GM23338 (cell line): ENCODE measurements around the gene HDAC1. TPM values are rescaled to one million over a fixed set of nuclear protein-coding genes. Genes with fewer than 3 reads are reported as not detected.
A peak's percentile ranks its signal among the peaks of the same experiment; 100 is the strongest.

Source experiments
- ATAC-seq: fragments of 200-7000 bp; cut with Tn5 transposase; 3 replicates; pipeline ENCODE4 v1.9.1; 2020
- DNase-seq: peaks from one replicate; pipeline ENCODE4 v3.0.0-alpha.2; 2015; ENCODE audit warnings: low spot score
- H2AFZ ChIP-seq: fragments of 200-600 bp; sonication (generic); 2 replicates; pipeline ENCODE4 v1.8.0; 2016; ENCODE audit warnings: antibody characterized with exemption, mild to moderate bottlenecking, moderate library complexity
- H3F3A ChIP-seq: fragments of 200-600 bp; sonication (generic); replicated peaks from 2 replicates; pipeline ENCODE4 v1.8.0; 2017; ENCODE audit warnings: antibody characterized with exemption, mixed run types, low read depth
- H3K27ac ChIP-seq: fragments of 200-600 bp; sonication (generic); 2 replicates; pipeline ENCODE4 v1.6.1; 2016; ENCODE audit warnings: low read depth
- H3K27me3 ChIP-seq: fragments of 200-600 bp; sonication (generic); 2 replicates; pipeline ENCODE4 v1.8.0; 2016; ENCODE audit warnings: mild to moderate bottlenecking, mixed run types, moderate library complexity; ENCODE audit not compliant: insufficient read depth
- H3K36me3 ChIP-seq: fragments of 200-600 bp; sonication (generic); 2 replicates; pipeline ENCODE4 v1.8.0; 2016; ENCODE audit warnings: mild to moderate bottlenecking; ENCODE audit not compliant: insufficient read depth
- H3K4me1 ChIP-seq: fragments of 200-600 bp; sonication (generic); 2 replicates; pipeline ENCODE4 v1.8.0; 2016; ENCODE audit warnings: mild to moderate bottlenecking, moderate library complexity; ENCODE audit not compliant: insufficient read depth
- H3K4me2 ChIP-seq: fragments of 200-600 bp; sonication (generic); 2 replicates; pipeline ENCODE4 v1.7.1; 2017; ENCODE audit warnings: mixed run types
- H3K4me3 ChIP-seq: fragments of 200-600 bp; sonication (generic); 2 replicates; pipeline ENCODE4 v1.6.1; 2016; ENCODE audit warnings: mixed run types
- H3K79me2 ChIP-seq: fragments of 200-600 bp; sonication (generic); replicated peaks from 2 replicates; pipeline ENCODE4 v1.8.0; 2017; ENCODE audit warnings: mild to moderate bottlenecking; ENCODE audit not compliant: insufficient read depth
- H3K9me2 ChIP-seq: fragments of 200-600 bp; sonication (generic); 2 replicates; pipeline ENCODE4 v1.8.0; 2017; ENCODE audit not compliant: insufficient read depth
- H4K20me1 ChIP-seq: fragments of 200-600 bp; sonication (generic); replicated peaks from 2 replicates; pipeline ENCODE4 v1.8.0; 2017; ENCODE audit warnings: mild to moderate bottlenecking; ENCODE audit not compliant: insufficient read depth
- H3K27ac Mint-ChIP-seq: 2 replicates; pipeline ENCODE4 v1.8.0; 2020; ENCODE audit warnings: inconsistent platforms, mild to moderate bottlenecking, moderate library complexity, mixed read lengths
- H3K27me3 Mint-ChIP-seq: 3 replicates; pipeline ENCODE4 v1.8.0; 2022; ENCODE audit warnings: low read depth, mild to moderate bottlenecking, moderate library complexity, mixed read lengths, inconsistent platforms; ENCODE audit not compliant: insufficient read depth, poor library complexity
- H3K36me3 Mint-ChIP-seq: 3 replicates; pipeline ENCODE4 v1.8.0; 2021; ENCODE audit warnings: low read depth, mild to moderate bottlenecking, inconsistent platforms, moderate library complexity, mixed read lengths
- H3K4me1 Mint-ChIP-seq: 3 replicates; pipeline ENCODE4 v1.8.0; 2020; ENCODE audit warnings: mild to moderate bottlenecking, inconsistent platforms, mixed read lengths
- H3K4me3 Mint-ChIP-seq: 3 replicates; pipeline ENCODE4 v1.8.0; 2021; ENCODE audit warnings: moderate library complexity, mild to moderate bottlenecking, inconsistent platforms, mixed read lengths
- H3K9me3 Mint-ChIP-seq: 3 replicates; pipeline ENCODE4 v1.8.0; 2020; ENCODE audit warnings: moderate library complexity, mild to moderate bottlenecking, inconsistent platforms, mixed read lengths
- CREB1 ChIP-seq: fragments of 250-450 bp; sonication (Bioruptor Pico); IDR thresholded peaks from 2 replicates; pipeline ENCODE4 v1.5.0; 2020; ENCODE audit warnings: low read depth, mild to moderate bottlenecking, moderate library complexity
- CTCF ChIP-seq, 2 experiments: fragments of 200-600 bp in 1 of 2; sonication (generic) in 1 of 2; conservative IDR thresholded peaks; 2 replicates each; pipeline versions ENCODE4 v1.5.1 to v1.6.1; 2016 to 2017; ENCODE audit warnings: antibody characterized with exemption in 2 of 2, low read depth in 2 of 2, mild to moderate bottlenecking in 2 of 2, moderate library complexity in 1 of 2
- JUNB ChIP-seq: IDR thresholded peaks from one replicate; pipeline ENCODE4 v1.6.1; 2016; ENCODE audit warnings: antibody characterized with exemption; ENCODE audit not compliant: unreplicated experiment
- NANOG ChIP-seq: IDR thresholded peaks from 2 replicates; pipeline ENCODE4 v1.6.1; 2016; ENCODE audit warnings: antibody characterized with exemption, borderline replicate concordance
- STAT1 ChIP-seq: IDR thresholded peaks from one replicate; pipeline ENCODE4 v1.6.1; 2016; ENCODE audit warnings: antibody characterized with exemption; ENCODE audit not compliant: unreplicated experiment
- ZNF114 ChIP-seq: fragments of 250-450 bp; sonication (Bioruptor Pico); IDR thresholded peaks from 2 replicates; pipeline ENCODE4 v1.5.0; 2020; ENCODE audit warnings: mild to moderate bottlenecking, moderate library complexity
- ZNF331 ChIP-seq: fragments of 250-450 bp; sonication (Bioruptor Pico); IDR thresholded peaks from 2 replicates; pipeline ENCODE4 v1.5.0; 2020; ENCODE audit warnings: low read depth, mild to moderate bottlenecking, moderate library complexity
- polyA plus RNA-seq: library from polyadenylated mRNA; unstranded; fragments of >200 nt; fragmentation: Nextera tagmentation; extraction: Ambion mirVana; gene quantifications from 2 replicates; pipeline ENCODE4 v1.2.1, GENCODE V29; 2016
- total RNA-seq: library from RNA; depleted of rRNA; stranded (reverse); fragments of >200 nt; shearing (Covaris generic); gene quantifications from 2 replicates; pipeline ENCODE4 v1.2.3, GENCODE V29; 2014
- TF ChIP-seq, protein P1 (sequence below): fragments of 250-450 bp; sonication (Bioruptor Pico); IDR thresholded peaks from 2 replicates; pipeline ENCODE4 v1.5.0; 2020; ENCODE audit warnings: mild to moderate bottlenecking, moderate library complexity
- TF ChIP-seq, protein P2 (sequence below): IDR thresholded peaks from 2 replicates; pipeline ENCODE4 v1.6.1; 2016; ENCODE audit warnings: antibody characterized with exemption

Gene HDAC1
- total and polyA plus RNA-seq, 2 experiments from 2014 or later: 82.6 to 104 TPM

- Histone ChIP-seq H3K27me3 (no peaks in the 10 kb centered on the region), H4K20me1 (no peaks in the 10 kb centered on the region), H3F3A (peaks cover 26% of the 10 kb centered on the region), H3K36me3 (no peaks in the 10 kb centered on the region), H3K4me3 (no peak within 1 kb of the TSS), H3K4me2 (peak within 1 kb of the TSS; percentile 84; the same call in 1 of the 2 replicates), H3K4me1 (peaks cover 31% of the 10 kb centered on the region), H3K27ac (no peak within 1 kb of the TSS), H3K79me2 (no peaks in the 10 kb centered on the region), H2AFZ (peak within 1 kb of the TSS; percentile 87), H3K9me2 (no peaks in the 10 kb centered on the region)
- TF ChIP-seq ZNF114 (CRISPR knock-in tag): no peak
- Mint-ChIP-seq H3K27me3 (peaks cover 16% of the 10 kb centered on the region), H3K4me3 (no peak within 1 kb of the TSS; the same call in 2 of the 3 replicates), H3K4me1 (peaks cover 31% of the 10 kb centered on the region), H3K27ac (peak within 1 kb of the TSS; percentile 42; the same call in 1 of the 2 replicates), H3K36me3 (no peaks in the 10 kb centered on the region), H3K9me3 (no peaks in the 10 kb centered on the region)
- peak; percentile 36 for DNase-seq
- peak; percentile 9; the same call in 2 of the 3 replicates for ATAC-seq
Measured at GRCh38 chr1:32250893-32251716, 40.8 kb upstream of the HDAC1 start, which contains the start of gene LCK. TSS of gene LCK (plus strand) at chr1:32251265. CDS start at chr1:32274330, 23,065 bp downstream.

- Histone ChIP-seq H3K79me2 (no peaks in the 10 kb centered on the region), H2AFZ (no peak overlapping the region), H3K9me2 (no peaks in the 10 kb centered on the region), H3K27me3 (no peaks in the 10 kb centered on the region), H3K4me2 (no peak overlapping the region), H4K20me1 (0 out of 2 replicates have a peak, but pooled peaks cover 3% of the 10 kb centered on the region), H3K4me1 (peaks cover 9% of the 10 kb centered on the region; the same call in 1 of the 2 replicates), H3K27ac (no peak overlapping the region), H3K36me3 (no peaks in the 10 kb centered on the region), H3K4me3 (no peak overlapping the region), H3F3A (0 out of 2 replicates have a peak, but pooled peaks cover 5% of the 10 kb centered on the region)
- ATAC-seq: no peak
- H3K27ac Mint-ChIP-seq: no peak overlapping the region
- no peak for DNase-seq
- H3K9me3 Mint-ChIP-seq: no peaks in the 10 kb centered on the region
- peaks cover 4% of the 10 kb centered on the region for H3K27me3 Mint-ChIP-seq
- no peak overlapping the region for H3K4me3 Mint-ChIP-seq
- no peaks in the 10 kb centered on the region for H3K36me3 Mint-ChIP-seq
- H3K4me1 Mint-ChIP-seq: peaks cover 17% of the 10 kb centered on the region
- TF ChIP-seq ZNF331 (CRISPR knock-in tag) (no peak), JUNB (no peak), CTCF (conservative IDR thresholded peaks at IDR 0.05; ENCODE audit: low read depth in 2 of 2) (no peak), CREB1 (CRISPR knock-in tag) (no peak), NANOG (no peak), ZNF114 (CRISPR knock-in tag) (no peak), STAT1 (no peak)
- TF ChIP-seq, protein P1, sequence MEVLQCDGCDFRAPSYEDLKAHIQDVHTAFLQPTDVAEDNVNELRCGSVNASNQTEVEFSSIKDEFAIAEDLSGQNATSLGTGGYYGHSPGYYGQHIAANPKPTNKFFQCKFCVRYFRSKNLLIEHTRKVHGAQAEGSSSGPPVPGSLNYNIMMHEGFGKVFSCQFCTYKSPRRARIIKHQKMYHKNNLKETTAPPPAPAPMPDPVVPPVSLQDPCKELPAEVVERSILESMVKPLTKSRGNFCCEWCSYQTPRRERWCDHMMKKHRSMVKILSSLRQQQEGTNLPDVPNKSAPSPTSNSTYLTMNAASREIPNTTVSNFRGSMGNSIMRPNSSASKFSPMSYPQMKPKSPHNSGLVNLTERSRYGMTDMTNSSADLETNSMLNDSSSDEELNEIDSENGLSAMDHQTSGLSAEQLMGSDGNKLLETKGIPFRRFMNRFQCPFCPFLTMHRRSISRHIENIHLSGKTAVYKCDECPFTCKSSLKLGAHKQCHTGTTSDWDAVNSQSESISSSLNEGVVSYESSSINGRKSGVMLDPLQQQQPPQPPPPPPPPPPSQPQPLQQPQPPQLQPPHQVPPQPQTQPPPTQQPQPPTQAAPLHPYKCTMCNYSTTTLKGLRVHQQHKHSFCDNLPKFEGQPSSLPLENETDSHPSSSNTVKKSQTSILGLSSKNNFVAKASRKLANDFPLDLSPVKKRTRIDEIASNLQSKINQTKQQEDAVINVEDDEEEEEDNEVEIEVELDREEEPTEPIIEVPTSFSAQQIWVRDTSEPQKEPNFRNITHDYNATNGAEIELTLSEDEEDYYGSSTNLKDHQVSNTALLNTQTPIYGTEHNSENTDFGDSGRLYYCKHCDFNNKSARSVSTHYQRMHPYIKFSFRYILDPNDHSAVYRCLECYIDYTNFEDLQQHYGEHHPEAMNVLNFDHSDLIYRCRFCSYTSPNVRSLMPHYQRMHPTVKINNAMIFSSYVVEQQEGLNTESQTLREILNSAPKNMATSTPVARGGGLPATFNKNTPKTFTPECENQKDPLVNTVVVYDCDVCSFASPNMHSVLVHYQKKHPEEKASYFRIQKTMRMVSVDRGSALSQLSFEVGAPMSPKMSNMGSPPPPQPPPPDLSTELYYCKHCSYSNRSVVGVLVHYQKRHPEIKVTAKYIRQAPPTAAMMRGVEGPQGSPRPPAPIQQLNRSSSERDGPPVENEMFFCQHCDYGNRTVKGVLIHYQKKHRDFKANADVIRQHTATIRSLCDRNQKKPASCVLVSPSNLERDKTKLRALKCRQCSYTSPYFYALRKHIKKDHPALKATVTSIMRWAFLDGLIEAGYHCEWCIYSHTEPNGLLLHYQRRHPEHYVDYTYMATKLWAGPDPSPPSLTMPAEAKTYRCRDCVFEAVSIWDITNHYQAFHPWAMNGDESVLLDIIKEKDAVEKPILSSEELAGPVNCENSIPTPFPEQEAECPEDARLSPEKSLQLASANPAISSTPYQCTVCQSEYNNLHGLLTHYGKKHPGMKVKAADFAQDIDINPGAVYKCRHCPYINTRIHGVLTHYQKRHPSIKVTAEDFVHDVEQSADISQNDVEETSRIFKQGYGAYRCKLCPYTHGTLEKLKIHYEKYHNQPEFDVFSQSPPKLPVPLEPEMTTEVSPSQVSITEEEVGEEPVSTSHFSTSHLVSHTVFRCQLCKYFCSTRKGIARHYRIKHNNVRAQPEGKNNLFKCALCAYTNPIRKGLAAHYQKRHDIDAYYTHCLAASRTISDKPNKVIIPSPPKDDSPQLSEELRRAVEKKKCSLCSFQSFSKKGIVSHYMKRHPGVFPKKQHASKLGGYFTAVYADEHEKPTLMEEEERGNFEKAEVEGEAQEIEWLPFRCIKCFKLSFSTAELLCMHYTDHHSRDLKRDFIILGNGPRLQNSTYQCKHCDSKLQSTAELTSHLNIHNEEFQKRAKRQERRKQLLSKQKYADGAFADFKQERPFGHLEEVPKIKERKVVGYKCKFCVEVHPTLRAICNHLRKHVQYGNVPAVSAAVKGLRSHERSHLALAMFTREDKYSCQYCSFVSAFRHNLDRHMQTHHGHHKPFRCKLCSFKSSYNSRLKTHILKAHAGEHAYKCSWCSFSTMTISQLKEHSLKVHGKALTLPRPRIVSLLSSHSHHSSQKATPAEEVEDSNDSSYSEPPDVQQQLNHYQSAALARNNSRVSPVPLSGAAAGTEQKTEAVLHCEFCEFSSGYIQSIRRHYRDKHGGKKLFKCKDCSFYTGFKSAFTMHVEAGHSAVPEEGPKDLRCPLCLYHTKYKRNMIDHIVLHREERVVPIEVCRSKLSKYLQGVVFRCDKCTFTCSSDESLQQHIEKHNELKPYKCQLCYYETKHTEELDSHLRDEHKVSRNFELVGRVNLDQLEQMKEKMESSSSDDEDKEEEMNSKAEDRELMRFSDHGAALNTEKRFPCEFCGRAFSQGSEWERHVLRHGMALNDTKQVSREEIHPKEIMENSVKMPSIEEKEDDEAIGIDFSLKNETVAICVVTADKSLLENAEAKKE: no peak
- TF ChIP-seq, protein P2, sequence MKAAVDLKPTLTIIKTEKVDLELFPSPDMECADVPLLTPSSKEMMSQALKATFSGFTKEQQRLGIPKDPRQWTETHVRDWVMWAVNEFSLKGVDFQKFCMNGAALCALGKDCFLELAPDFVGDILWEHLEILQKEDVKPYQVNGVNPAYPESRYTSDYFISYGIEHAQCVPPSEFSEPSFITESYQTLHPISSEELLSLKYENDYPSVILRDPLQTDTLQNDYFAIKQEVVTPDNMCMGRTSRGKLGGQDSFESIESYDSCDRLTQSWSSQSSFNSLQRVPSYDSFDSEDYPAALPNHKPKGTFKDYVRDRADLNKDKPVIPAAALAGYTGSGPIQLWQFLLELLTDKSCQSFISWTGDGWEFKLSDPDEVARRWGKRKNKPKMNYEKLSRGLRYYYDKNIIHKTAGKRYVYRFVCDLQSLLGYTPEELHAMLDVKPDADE: no peak
Measured at GRCh38 chr1:32255072-32256071, 36.5 kb upstream of the HDAC1 start.
